Endothelial cell of coronary artery (primary cell): ENCODE measurements around the gene RFX8. TPM values are rescaled to one million over a fixed set of nuclear protein-coding genes. Genes with fewer than 3 reads are reported as not detected.

Experiments used
- total RNA-seq: library from RNA; depleted of rRNA; stranded (reverse); fragments of >200 nt; gene quantifications from 2 replicates; pipeline ENCODE4 v1.2.3, GENCODE V29; 2014

Gene RFX8
- total RNA-seq = 0.28 and 0.81 TPM in 2 replicates

DNA sequence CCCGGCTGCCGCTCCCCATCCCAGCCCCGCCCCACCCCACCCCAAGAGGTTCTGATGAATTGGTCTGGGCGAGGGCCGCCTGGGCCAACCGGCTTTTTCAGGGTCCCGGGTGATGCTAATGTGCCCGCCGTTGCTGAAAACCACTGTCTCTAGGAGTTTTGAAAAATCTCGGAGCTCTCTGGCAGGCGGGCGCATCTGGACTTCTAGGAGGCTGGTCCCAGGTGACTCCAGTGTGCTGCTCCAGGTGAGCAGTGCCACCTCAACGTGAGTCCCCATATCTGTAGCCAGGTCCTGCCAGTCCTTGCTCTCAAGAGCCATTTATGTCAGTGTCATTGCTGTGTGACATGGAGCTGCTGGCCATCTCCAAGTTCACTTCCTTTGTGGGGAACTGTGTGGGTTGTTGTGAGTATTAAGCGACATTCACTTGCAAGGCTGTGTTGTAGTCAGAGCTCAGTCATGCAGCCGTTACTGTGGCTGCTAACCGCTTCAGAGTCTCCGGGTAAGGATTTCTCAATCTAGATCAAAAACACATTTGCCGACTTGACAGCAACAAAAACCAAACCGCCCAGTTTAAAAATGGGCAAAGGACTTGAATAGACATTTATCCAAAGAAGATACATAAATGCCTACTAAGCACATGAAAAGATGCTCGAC, at the start of gene RFX8:
Gene RFX8 (minus strand): TSS at position 382 of the 654 bp plus-strand sequence. CDS start 8,264 bp downstream, outside the sequence.

DNA sequence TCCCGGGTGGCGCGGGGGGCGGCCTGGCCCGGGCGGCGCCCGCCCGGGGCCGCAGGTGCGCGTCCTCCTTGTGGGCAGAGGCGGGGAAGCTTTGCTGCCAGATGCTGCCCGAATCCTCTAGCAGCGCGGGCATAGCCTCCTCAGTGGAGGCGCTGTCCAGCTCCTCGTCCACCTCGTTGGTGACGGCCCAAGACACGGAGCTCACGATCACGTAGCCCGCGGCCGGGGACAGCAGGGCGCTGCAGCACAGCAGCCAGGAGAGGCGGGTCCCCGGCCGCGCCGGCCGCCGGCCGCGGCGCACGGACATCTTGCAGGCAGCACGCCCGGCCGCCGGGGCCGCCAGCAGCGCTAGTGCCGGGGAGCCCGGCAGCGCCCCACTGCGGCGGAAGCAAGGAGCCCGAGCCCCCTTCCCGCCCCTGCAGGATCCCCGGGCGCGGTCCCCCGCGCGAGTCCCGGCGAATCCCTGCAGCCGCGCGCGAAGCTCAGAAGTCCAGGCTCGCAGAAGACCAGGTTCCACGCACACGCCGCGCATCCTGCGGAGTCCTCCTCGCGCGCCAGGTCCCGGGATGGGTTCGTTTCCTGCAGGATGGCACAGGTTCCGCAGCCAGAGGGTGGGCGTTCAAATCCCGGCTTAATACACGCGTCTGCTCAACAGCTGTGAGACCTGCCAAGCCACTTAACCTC, 87.6 kb downstream of the RFX8 start, which contains the start of gene CREG2:
Gene CREG2 (minus strand): TSS at position 353 of the 684 bp plus-strand sequence. CDS start 46 bp downstream, at position 307.

Other genes starting within 250 kb of the RFX8 start
- gene CNOT11, start 222.2 kb downstream of the RFX8 start, total RNA-seq = 15.2 and 17.9 TPM in 2 replicates
- gene RNF149, start 166.4 kb downstream of the RFX8 start, total RNA-seq = 55.9 and 59.0 TPM in 2 replicates
- under 0.01 and 0.72 TPM in 2 replicates for gene CREG2, start 87.6 kb downstream of the RFX8 start, total RNA-seq
- 223 and 333 TPM in 2 replicates for gene MAP4K4, start 222.6 kb upstream of the RFX8 start, total RNA-seq